RWPE1 (cell line): ENCODE data around the gene DROSHA.

Experiments used
- CTCF ChIA-PET: fragments of 350-600 bp; sonication (Branson Sonifier 250); formaldehyde crosslinking; extraction: SDS; loops from one replicate; lab custom pipeline; 2021; lab: Yijun Ruan, JAX
- POLR2A ChIA-PET: fragments of 400-600 bp; formaldehyde crosslinking; extraction: SDS; loops from one replicate; lab custom pipeline; 2020; ENCODE audit warnings: antibody characterized with exemption; ENCODE audit not compliant: low non-redundant PET; lab: Yijun Ruan, JAX
- DNase-seq: peaks from one replicate; pipeline ENCODE4 v3.0.0; 2012; ENCODE audit warnings: low spot score
- H3K27ac ChIP-seq: fragments of 450-650 bp; 2 replicates; pipeline ENCODE4 v1.5.1; 2017
- CTCF ChIP-seq: fragments of 450-650 bp; conservative IDR thresholded peaks from 2 replicates; pipeline ENCODE4 v1.5.1; 2017; ENCODE audit warnings: low read depth, mild to moderate bottlenecking

Gene DROSHA

GRCh38 chr5:31477971-31478370 lies 53.9 kb downstream of the DROSHA start:
- no peak overlapping the region for H3K27ac ChIP-seq
- CTCF ChIA-PET: no interaction called here
- no peak for TF ChIP-seq CTCF
- DNase-seq: no peak
- POLR2A ChIA-PET: no interaction called here

- DNase-seq: no peak
- CTCF ChIA-PET: no interaction called here
- no peak for TF ChIP-seq CTCF
- H3K27ac ChIP-seq: no peak overlapping the region
- POLR2A ChIA-PET: no interaction called here
Measured at GRCh38 chr5:31477516-31477915, 54.4 kb downstream of the DROSHA start.

GRCh38 chr5:31476738-31477141 lies 55.2 kb downstream of the DROSHA start:
- TF ChIP-seq CTCF: no peak
- H3K27ac ChIP-seq: no peak overlapping the region
- CTCF ChIA-PET: no interaction called here
- DNase-seq: no peak
- POLR2A ChIA-PET: no interaction called here

GRCh38 chr5:31471916-31472315 lies 60.0 kb downstream of the DROSHA start:
- no peak for TF ChIP-seq CTCF
- ChIA-PET POLR2A (no interaction called here), CTCF (no interaction called here)
- DNase-seq: no peak
- H3K27ac ChIP-seq: no peak overlapping the region

GRCh38 chr5:31471040-31471439 lies 60.9 kb downstream of the DROSHA start:
- POLR2A ChIA-PET: no interaction called here
- no peak for DNase-seq
- no peak overlapping the region for H3K27ac ChIP-seq
- TF ChIP-seq CTCF: no peak
- CTCF ChIA-PET: interaction anchor here (0.7 kb wide), 1 partner anchor 234 kb away, joined by 4 read pairs; no protein-coding TSS in a partner anchor

- ChIA-PET POLR2A (no interaction called here), CTCF (interaction anchor here (0.7 kb wide), 1 partner anchor 234 kb away, joined by 4 read pairs; no protein-coding TSS in a partner anchor)
- no peak for TF ChIP-seq CTCF
- no peak for DNase-seq
- no peak overlapping the region for H3K27ac ChIP-seq
Measured at GRCh38 chr5:31470608-31471007, 61.3 kb downstream of the DROSHA start.

GRCh38 chr5:31469886-31470285 lies 62.0 kb downstream of the DROSHA start:
- TF ChIP-seq CTCF: no peak
- POLR2A ChIA-PET: no interaction called here
- CTCF ChIA-PET: no interaction called here
- H3K27ac ChIP-seq: no peak overlapping the region
- DNase-seq: no peak
